IPS-18a (cell line): ENCODE data around the gene SEPHS2.
"Not testable (repeated sequence)": the region's sequence is repeated elsewhere in the genome, so short reads cannot be mapped to it uniquely, and the experiment has no call there.

Source experiments
- H3K27ac ChIP-seq: one replicate; pipeline ENCODE4 v1.5.1; 2013; ENCODE audit warnings: low read length
- H3K27me3 ChIP-seq: one replicate; pipeline ENCODE4 v1.6.1; 2013; ENCODE audit warnings: mild to moderate bottlenecking, low read length; ENCODE audit not compliant: control insufficient read depth, insufficient read depth
- H3K36me3 ChIP-seq: one replicate; pipeline ENCODE4 v1.6.1; 2013; ENCODE audit warnings: low read depth, low read length; ENCODE audit not compliant: control insufficient read depth
- H3K4me1 ChIP-seq: one replicate; pipeline ENCODE4 v1.6.1; 2013; ENCODE audit warnings: low read depth, low read length; ENCODE audit not compliant: control insufficient read depth
- H3K4me3 ChIP-seq: one replicate; pipeline ENCODE4 v1.5.1; 2013; ENCODE audit warnings: low read length
- H3K9ac ChIP-seq: one replicate; pipeline ENCODE4 v1.6.1; 2013; ENCODE audit warnings: mild to moderate bottlenecking, low read length, moderate library complexity
- H3K9me3 ChIP-seq: one replicate; pipeline ENCODE4 v1.6.1; 2013; ENCODE audit warnings: low read depth, low read length; ENCODE audit not compliant: control insufficient read depth

The SEPHS2 gene

DNA sequence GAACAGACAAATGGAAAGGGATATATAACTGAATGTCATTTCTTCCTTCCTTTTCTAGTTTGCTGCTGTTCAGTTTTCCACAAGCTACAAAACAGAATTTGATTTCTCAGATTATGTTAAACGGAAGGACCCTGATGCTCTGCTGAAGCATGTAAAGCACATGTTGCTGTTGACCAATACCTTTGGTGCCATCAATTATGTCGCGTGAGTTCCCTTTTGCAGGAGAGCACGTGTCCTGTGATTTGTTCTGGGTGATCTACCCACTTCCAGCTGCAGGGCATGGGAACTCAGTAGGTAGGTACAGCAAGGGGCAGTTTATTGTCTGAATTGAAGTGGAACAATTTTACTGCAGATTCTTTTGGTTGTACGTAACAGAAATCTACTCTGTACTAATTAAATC, 35.7 kb upstream of the SEPHS2 start:
- Histone ChIP-seq H3K27me3 (no peaks in the 10 kb centered on the region), H3K9ac (no peak overlapping the region), H3K36me3 (no peaks in the 10 kb centered on the region), H3K27ac (no peak overlapping the region), H3K4me3 (no peak overlapping the region), H3K4me1 (no peaks in the 10 kb centered on the region), H3K9me3 (no peaks in the 10 kb centered on the region)

GRCh38 chr16:30478766-30479478, 33.2 kb upstream of the SEPHS2 start:
- Histone ChIP-seq H3K27ac (no peak overlapping the region), H3K4me3 (no peak overlapping the region), H3K9ac (no peak overlapping the region), H3K4me1 (no peaks in the 10 kb centered on the region), H3K9me3 (no peaks in the 10 kb centered on the region), H3K36me3 (no peaks in the 10 kb centered on the region), H3K27me3 (no peaks in the 10 kb centered on the region)

- H3K9ac ChIP-seq, H3K27ac ChIP-seq, H3K4me3 ChIP-seq, H3K9me3 ChIP-seq, H3K36me3 ChIP-seq, H3K4me1 ChIP-seq, H3K27me3 ChIP-seq: not testable (repeated sequence)
Observed at GRCh38 chr16:30477773-30478172, 32.1 kb upstream of the SEPHS2 start.

GRCh38 chr16:30476991-30477390, 31.3 kb upstream of the SEPHS2 start:
- Histone ChIP-seq H3K4me1 (no peaks in the 10 kb centered on the region), H3K36me3 (no peaks in the 10 kb centered on the region), H3K27me3 (no peaks in the 10 kb centered on the region)

DNA sequence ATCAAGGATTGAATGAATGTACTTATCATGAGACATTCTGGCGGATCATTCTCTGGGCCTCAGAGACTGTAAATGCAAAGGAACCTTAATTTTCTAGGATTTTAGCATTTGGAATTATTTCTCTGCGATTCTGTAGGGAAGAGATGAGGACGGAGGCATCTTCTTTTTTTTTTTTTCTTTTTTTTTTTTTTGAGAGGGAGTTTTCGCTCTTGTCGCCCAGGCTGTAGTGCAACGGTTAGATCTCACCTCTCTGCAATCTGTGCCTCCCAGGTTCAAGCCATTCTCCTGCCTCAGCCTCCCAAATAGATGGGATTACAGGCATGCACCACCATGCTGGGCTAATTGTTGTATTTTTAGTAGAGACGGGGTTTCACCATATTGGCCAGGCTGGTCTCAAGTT, 29.0 kb upstream of the SEPHS2 start:
- Histone ChIP-seq H3K36me3 (no peaks in the 10 kb centered on the region), H3K9ac (no peak overlapping the region), H3K27ac (no peak overlapping the region), H3K9me3 (no peaks in the 10 kb centered on the region), H3K27me3 (no peaks in the 10 kb centered on the region), H3K4me1 (no peaks in the 10 kb centered on the region), H3K4me3 (no peak overlapping the region)

More at GRCh38 chr16:30476991-30477390, 31.3 kb upstream of the SEPHS2 start:
- H3K27ac ChIP-seq, result no peak overlapping the region
- H3K9me3 ChIP-seq, result no peaks in the 10 kb centered on the region
- H3K9ac ChIP-seq, result no peak overlapping the region
- no peak overlapping the region for H3K4me3 ChIP-seq

DNA sequence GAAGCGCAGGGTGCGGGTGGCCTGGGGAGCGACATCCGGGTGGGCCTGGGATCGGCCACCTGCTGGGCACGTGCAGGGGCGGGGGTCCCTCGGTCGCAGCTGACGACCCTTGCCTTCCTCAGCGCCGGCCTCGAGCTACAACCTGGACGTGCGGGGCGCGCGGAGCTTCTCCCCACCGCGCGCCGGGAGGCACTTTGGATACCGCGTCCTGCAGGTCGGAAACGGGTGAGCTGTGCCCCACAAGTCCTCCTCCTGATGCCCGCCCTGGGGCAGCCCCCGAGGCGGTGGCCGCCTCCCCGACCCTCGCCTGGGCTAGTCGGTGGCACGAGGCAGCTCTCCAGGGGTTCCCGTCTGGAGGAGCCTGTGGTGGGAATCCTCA, 28.4 kb upstream of the SEPHS2 start:
- Histone ChIP-seq H3K9me3 (no peaks in the 10 kb centered on the region), H3K27ac (no peak overlapping the region), H3K4me1 (no peaks in the 10 kb centered on the region), H3K4me3 (no peak overlapping the region), H3K9ac (no peak overlapping the region), H3K27me3 (no peaks in the 10 kb centered on the region), H3K36me3 (no peaks in the 10 kb centered on the region)

- H3K4me1 ChIP-seq, result no peaks in the 10 kb centered on the region
- H3K9ac ChIP-seq, result no peak overlapping the region
- H3K9me3 ChIP-seq, result no peaks in the 10 kb centered on the region
- H3K27me3 ChIP-seq, result no peaks in the 10 kb centered on the region
- H3K4me3 ChIP-seq, result no peak overlapping the region
- H3K27ac ChIP-seq, result no peak overlapping the region
- no peaks in the 10 kb centered on the region for H3K36me3 ChIP-seq
Observed at GRCh38 chr16:30473231-30474073, 27.8 kb upstream of the SEPHS2 start.

- Histone ChIP-seq H3K27me3 (no peaks in the 10 kb centered on the region), H3K4me3 (no peak within 1 kb of the TSS), H3K9me3 (no peaks in the 10 kb centered on the region), H3K27ac (no peak within 1 kb of the TSS), H3K4me1 (no peaks in the 10 kb centered on the region), H3K9ac (no peak within 1 kb of the TSS), H3K36me3 (no peaks in the 10 kb centered on the region)
Observed at GRCh38 chr16:30472328-30472942, 26.8 kb upstream of the SEPHS2 start, which contains the start of gene ITGAL. Gene ITGAL (plus strand): TSS chr16:30472742. CDS start chr16:30472838, 96 bp downstream.

- no peak overlapping the region for H3K9ac ChIP-seq
- no peak overlapping the region for H3K27ac ChIP-seq
- H3K4me1 ChIP-seq, result no peaks in the 10 kb centered on the region
- H3K36me3 ChIP-seq, result no peaks in the 10 kb centered on the region
- H3K4me3 ChIP-seq, result no peak overlapping the region
- no peaks in the 10 kb centered on the region for H3K9me3 ChIP-seq
- H3K27me3 ChIP-seq, result no peaks in the 10 kb centered on the region
Observed at GRCh38 chr16:30470632-30470995, 24.9 kb upstream of the SEPHS2 start.

GRCh38 chr16:30470170-30470512, 24.5 kb upstream of the SEPHS2 start:
- Histone ChIP-seq H3K27ac (no peak overlapping the region), H3K4me3 (no peak overlapping the region), H3K36me3 (no peaks in the 10 kb centered on the region), H3K27me3 (no peaks in the 10 kb centered on the region), H3K9me3 (no peaks in the 10 kb centered on the region), H3K9ac (no peak overlapping the region), H3K4me1 (no peaks in the 10 kb centered on the region)

GRCh38 chr16:30464078-30464477, 18.4 kb upstream of the SEPHS2 start:
- no peaks in the 10 kb centered on the region for H3K36me3 ChIP-seq
- H3K9ac ChIP-seq, result no peak overlapping the region
- H3K27ac ChIP-seq, result no peak overlapping the region
- no peaks in the 10 kb centered on the region for H3K4me1 ChIP-seq
- H3K9me3 ChIP-seq, result no peaks in the 10 kb centered on the region
- H3K4me3 ChIP-seq, result no peak overlapping the region
- H3K27me3 ChIP-seq, result no peaks in the 10 kb centered on the region
